ENCODE data around the gene ZNF778. TPM values are rescaled to one million over a fixed set of nuclear protein-coding genes. Genes with fewer than 3 reads are reported as not detected.

ZNF778 gene
- total RNA-seq, 4 donors from 2014 or later: 7.4 to 30.2 (median 15.9) TPM

- H3K36me3 ChIP-seq: no peaks in the 10 kb centered on the region
- no peak overlapping the region for H3K27ac ChIP-seq
- H3K27me3 ChIP-seq: peaks cover 0 to 11% of the 10 kb centered on the region in 2 donors
- H3K4me1 ChIP-seq: peaks cover 0 to 8% of the 10 kb centered on the region in 2 donors
- intact Hi-C loops (cut with DNase I; ENCODE audit: low total_unique reads): no loop called here
- no peak for TF ChIP-seq CTCF (IDR thresholded peaks at IDR 0.05)
- no peaks in the 10 kb centered on the region for H3K9me3 ChIP-seq
- no peak for DNase-seq
- H3K4me3 ChIP-seq: no peak overlapping the region
Measured at GRCh38 chr16:89194340-89195311, 22.9 kb upstream of the ZNF778 start.

GRCh38 chr16:89195521-89196171 is 21.9 kb upstream of the ZNF778 start:
- H3K27ac ChIP-seq: no peak overlapping the region
- H3K9me3 ChIP-seq: no peaks in the 10 kb centered on the region
- intact Hi-C loops (cut with DNase I; ENCODE audit: low total_unique reads): no loop called here
- TF ChIP-seq POLR2A (IDR thresholded peaks at IDR 0.05) (no peak), CTCF (IDR thresholded peaks at IDR 0.05) (no peak)
- no peak overlapping the region for H3K4me3 ChIP-seq
- H3K4me1 ChIP-seq: peaks cover 0 to 10% of the 10 kb centered on the region in 2 donors
- no peak for DNase-seq
- no peaks in the 10 kb centered on the region for H3K36me3 ChIP-seq
- H3K27me3 ChIP-seq: peaks cover 5 to 20% of the 10 kb centered on the region in 2 donors

- TF ChIP-seq POLR2A (IDR thresholded peaks at IDR 0.05) (no peak), CTCF (IDR thresholded peaks at IDR 0.05) (no peak)
- DNase-seq: no peak
- no peaks in the 10 kb centered on the region for H3K9me3 ChIP-seq
- H3K4me1 ChIP-seq: peaks cover 0 to 19% of the 10 kb centered on the region in 2 donors
- intact Hi-C loops (cut with DNase I; ENCODE audit: low total_unique reads): no loop called here
- H3K27ac ChIP-seq: no peak overlapping the region
- no peaks in the 10 kb centered on the region for H3K36me3 ChIP-seq
- no peak overlapping the region for H3K4me3 ChIP-seq
- peaks cover 5 to 22% of the 10 kb centered on the region in 2 donors for H3K27me3 ChIP-seq
Measured at GRCh38 chr16:89197033-89197632, 20.4 kb upstream of the ZNF778 start.

GRCh38 chr16:89197633-89198416 is 19.7 kb upstream of the ZNF778 start:
- Histone ChIP-seq H3K4me3 (no peak overlapping the region), H3K27ac (no peak overlapping the region), H3K4me1 (peaks cover 0 to 16% of the 10 kb centered on the region in 2 donors), H3K27me3 (peaks cover 7 to 25% of the 10 kb centered on the region in 2 donors), H3K36me3 (no peaks in the 10 kb centered on the region), H3K9me3 (no peaks in the 10 kb centered on the region)
- no peak for DNase-seq
- TF ChIP-seq CTCF (IDR thresholded peaks at IDR 0.05): no peak
- intact Hi-C loops (cut with DNase I; ENCODE audit: low total_unique reads): no loop called here

Data from uterus (tissue), 4 donors.